ENCODE measurements around the gene TMEM14B.
"Not testable (repeated sequence)": the region's sequence is repeated elsewhere in the genome, so short reads cannot be mapped to it uniquely, and the experiment has no call there.

TMEM14B gene

DNA sequence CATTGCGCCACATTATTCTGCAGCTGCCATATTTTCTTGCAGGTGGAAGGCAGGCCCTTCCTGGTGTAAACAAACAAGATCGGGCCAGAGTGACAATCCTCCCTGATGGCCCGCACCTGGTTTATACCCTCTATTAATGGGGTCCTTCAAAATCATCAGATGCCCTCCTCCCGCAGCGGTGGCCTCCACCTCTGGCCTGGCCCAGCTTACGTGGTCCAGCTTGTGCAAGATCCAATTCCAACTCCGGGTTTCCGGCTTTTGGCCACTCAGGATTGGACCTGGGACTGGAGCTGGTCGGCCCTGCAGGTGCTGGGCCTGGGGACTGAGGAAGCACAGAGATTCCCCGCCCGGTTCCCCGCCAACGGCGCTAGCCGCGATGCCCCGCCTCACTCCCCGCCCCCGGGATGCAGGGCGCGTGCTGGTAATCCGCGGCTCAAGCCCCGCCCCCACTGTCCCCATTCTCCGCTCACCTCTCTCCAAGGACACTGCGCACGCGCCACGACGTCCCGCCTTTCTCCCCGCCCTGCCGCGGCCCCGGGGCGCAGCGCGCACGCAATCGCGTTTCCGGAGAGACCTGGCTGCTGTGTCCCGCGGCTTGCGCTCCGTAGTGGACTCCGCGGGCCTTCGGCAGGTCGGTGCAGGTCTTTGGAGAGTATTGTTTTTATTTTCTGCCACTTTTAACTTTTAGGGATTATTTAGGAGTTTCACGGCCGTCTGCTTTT, at the start of gene TMEM14B:
TMEM14B (plus strand) TSS at position 555 of the 722 bp plus-strand sequence. CDS start 1,441 bp downstream, outside the sequence.
- H3K27ac ChIP-seq = peak within 1 kb of the TSS; percentile 78
- peak; percentile 98 for DNase-seq (ENCODE audit: low spot score)
- ChIA-PET CTCF (no interaction called here), POLR2A (ENCODE audit: low non-redundant PET) (interaction anchor here (0.6 kb wide), 1 partner anchor 53 kb away, joined by 3 read pairs; the partner anchor contains the start of genes C6orf52 and PAK1IP1)
- TF ChIP-seq, protein P1, sequence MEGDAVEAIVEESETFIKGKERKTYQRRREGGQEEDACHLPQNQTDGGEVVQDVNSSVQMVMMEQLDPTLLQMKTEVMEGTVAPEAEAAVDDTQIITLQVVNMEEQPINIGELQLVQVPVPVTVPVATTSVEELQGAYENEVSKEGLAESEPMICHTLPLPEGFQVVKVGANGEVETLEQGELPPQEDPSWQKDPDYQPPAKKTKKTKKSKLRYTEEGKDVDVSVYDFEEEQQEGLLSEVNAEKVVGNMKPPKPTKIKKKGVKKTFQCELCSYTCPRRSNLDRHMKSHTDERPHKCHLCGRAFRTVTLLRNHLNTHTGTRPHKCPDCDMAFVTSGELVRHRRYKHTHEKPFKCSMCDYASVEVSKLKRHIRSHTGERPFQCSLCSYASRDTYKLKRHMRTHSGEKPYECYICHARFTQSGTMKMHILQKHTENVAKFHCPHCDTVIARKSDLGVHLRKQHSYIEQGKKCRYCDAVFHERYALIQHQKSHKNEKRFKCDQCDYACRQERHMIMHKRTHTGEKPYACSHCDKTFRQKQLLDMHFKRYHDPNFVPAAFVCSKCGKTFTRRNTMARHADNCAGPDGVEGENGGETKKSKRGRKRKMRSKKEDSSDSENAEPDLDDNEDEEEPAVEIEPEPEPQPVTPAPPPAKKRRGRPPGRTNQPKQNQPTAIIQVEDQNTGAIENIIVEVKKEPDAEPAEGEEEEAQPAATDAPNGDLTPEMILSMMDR (conservative IDR thresholded peaks at IDR 0.05; ENCODE audit: low read depth) = no peak

DNA sequence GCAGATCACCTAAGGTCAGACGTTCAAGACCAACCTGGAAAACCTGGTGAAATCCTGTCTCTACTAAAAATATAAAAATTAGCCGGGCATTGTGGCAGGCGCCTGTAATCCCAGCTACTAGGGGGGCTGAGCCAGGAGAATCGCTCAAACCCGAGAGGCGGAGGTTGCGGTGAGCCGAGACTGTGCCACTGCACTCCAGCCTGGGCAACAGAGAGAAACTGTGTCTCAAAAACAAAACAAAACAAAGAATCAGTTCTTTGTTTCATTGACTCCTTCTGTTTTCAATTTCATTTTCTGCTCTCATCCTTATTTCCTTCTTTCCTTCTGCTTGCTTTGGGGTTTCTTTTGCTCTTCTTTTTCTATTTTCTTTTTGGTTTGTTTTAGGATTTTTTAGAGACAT, 33.6 kb upstream of the TMEM14B start:
- no peak overlapping the region for H3K27ac ChIP-seq
- TF ChIP-seq, protein P1 (conservative IDR thresholded peaks at IDR 0.05; ENCODE audit: low read depth) = no peak
- CTCF ChIA-PET = no interaction called here
- no peak for DNase-seq (ENCODE audit: low spot score)
- POLR2A ChIA-PET (ENCODE audit: low non-redundant PET) = no interaction called here

DNA sequence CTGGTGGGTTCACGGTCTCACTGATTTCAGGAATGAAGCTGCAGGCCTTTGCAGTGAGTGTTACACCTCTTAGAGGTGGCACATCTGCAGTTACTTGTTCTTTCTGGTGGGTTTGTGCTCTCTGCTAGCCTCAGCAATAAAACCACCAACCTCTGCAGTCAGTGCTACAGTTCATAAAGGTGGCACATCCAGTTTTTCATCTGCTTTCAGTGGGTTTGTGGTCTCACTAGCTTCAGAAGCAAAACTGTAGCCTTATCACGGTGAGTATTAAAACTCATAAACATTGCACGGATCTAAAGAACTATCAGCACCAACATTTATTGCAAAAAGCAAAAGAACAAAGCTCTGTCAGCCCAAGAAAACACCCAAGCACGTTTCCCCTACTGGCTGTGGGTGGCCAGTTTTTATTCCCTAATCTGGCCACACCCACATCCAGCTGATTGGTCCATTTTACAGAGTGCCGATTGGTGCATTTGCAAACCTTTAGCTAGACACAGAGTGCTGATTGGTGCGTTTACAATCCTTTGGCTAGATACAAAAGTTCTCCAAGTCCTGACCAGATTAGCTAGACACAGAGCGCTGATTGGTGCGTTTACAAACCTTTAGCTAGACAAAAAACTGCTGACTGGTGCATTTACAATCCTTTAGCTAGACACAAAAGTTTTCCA, 28.2 kb upstream of the TMEM14B start:
- CTCF ChIA-PET = no interaction called here
- POLR2A ChIA-PET (ENCODE audit: low non-redundant PET) = interaction anchor here (0.7 kb wide), 1 partner anchor 335 kb away, joined by 6 read pairs; no protein-coding TSS in a partner anchor
- H3K27ac ChIP-seq = peak overlapping the region; percentile 93
- TF ChIP-seq, protein P1 (conservative IDR thresholded peaks at IDR 0.05; ENCODE audit: low read depth) = no peak
- DNase-seq (ENCODE audit: low spot score) = no peak

DNA sequence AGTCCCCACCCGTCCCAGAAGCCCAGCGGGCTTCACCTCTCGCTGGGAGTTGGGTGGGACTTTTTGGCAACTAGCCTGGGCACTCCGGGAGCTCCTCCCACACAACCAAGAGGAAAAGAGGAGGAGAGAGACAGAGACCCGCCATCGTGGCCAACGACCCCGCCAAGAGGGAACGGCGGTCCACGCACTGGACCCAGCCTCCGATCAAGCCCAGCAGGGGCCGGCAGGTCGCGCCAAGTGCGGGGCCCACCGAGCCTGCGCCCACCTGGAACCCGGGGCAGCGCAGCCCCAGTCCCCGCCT, 27.7 kb upstream of the TMEM14B start:
- POLR2A ChIA-PET (ENCODE audit: low non-redundant PET) = no interaction called here
- H3K27ac ChIP-seq = peak overlapping the region; percentile 93
- TF ChIP-seq, protein P1 (conservative IDR thresholded peaks at IDR 0.05; ENCODE audit: low read depth) = no peak
- CTCF ChIA-PET = no interaction called here
- DNase-seq (ENCODE audit: low spot score) = no peak

DNA sequence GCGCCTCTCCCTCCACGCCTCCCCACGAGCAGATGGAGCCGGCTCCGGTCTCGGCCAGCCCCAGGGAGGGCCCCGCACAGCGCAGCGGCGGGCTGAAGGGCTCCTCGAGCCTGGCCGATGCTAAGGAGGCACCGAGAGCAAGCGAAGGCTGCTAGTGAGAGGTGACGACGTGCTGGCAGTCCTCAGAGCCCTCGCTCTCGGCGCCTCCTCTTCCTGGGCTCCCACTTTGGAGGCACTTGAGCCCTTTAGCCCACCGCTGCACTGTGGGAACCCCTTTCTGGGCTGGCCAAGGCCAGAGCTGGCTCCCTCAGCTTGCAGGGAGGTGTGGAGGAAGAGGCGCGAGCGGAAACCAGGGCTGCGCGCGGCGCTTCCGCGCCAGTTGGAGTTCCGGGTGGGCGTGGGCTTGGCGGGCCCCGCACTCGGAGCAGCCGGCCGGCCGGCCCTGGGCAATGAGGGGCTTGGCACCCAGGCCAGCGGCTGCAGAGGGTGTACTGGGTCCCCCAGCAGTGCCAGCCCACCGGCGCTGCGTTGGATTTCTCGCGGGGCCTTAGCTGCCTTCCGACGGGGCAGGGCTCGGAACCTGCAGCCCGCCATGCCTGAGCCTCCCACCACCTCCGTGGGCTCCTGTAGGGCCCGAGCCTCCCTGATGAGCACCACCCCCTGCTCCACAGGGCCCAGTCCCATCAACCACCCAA, 27.2 kb upstream of the TMEM14B start:
- peak overlapping the region; percentile 93 for H3K27ac ChIP-seq
- CTCF ChIA-PET = interaction anchor here (0.5 to 1.2 kb wide), 3 partner anchors 73 to 242 kb away, joined by 3 to 5 read pairs (median 4); no protein-coding TSS in a partner anchor
- POLR2A ChIA-PET (ENCODE audit: low non-redundant PET) = interaction anchor here (0.6 kb wide), 1 partner anchor 21 kb away, joined by 5 read pairs; no protein-coding TSS in a partner anchor
- DNase-seq (ENCODE audit: low spot score) = peak; percentile 15
- TF ChIP-seq, protein P1 (conservative IDR thresholded peaks at IDR 0.05; ENCODE audit: low read depth) = no peak

DNA sequence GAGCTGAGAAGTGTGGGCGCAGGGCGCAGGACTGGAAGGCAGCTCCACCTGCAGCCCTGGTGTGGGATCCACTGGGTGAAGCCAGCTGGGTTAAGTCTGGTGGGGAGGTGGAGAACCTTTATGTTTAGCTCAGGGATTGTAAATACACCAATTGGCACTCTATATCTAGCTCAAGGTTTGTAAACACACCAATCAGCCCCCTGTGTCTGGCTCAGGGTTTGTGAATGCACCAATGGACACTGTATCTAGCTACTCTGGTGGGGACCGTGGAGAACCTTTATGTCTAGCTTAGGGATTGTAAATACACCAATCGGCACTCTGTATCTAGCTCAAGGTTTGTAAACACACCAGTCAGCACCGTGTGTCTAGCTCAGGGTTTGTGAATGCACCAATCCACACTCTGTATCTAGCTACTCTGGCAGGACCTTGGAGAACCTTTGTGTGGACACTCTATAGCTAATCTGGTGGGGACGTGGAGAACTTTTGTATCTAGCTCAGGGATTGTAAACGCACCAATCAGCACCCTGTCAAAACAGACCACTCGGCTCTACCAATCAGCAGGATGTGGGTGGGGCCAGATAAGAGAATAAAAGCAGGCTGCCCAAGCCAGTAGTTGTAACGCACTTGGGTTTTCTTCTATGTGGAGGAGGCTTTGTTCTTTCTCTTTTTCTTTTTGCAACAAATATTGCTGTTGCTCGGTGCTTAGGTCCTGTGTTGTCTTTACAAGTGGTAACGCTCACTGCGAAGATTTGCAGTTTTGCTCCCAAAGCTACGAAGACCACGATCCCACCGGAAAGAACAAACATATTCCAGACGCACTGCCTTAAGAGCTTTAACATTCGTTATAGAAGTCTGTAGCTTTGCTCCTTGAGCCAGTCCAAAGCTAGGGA, 26.4 kb upstream of the TMEM14B start:
- POLR2A ChIA-PET (ENCODE audit: low non-redundant PET) = interaction anchor here (0.6 to 1.1 kb wide), 2 partner anchors 20 to 27 kb away, joined by 3 to 5 read pairs; partner anchors contain the start of genes C6orf52 and PAK1IP1
- H3K27ac ChIP-seq = peak overlapping the region; percentile 93

More for the DNA sequence above, 26.4 kb upstream of the TMEM14B start:
- CTCF ChIA-PET = interaction anchor here (0.5 to 1.2 kb wide), 4 partner anchors 22 to 242 kb away, joined by 3 to 5 read pairs (median 4); no protein-coding TSS in a partner anchor
- not testable (repeated sequence) for DNase-seq (ENCODE audit: low spot score)
